ENCODE data around the gene BAIAP2. TPM values are rescaled to one million over a fixed set of nuclear protein-coding genes. Genes with fewer than 3 reads are reported as not detected.

The BAIAP2 gene
- total RNA-seq, 2 experiments from 2014 or later, result 7.7 to 10.0 TPM

DNA sequence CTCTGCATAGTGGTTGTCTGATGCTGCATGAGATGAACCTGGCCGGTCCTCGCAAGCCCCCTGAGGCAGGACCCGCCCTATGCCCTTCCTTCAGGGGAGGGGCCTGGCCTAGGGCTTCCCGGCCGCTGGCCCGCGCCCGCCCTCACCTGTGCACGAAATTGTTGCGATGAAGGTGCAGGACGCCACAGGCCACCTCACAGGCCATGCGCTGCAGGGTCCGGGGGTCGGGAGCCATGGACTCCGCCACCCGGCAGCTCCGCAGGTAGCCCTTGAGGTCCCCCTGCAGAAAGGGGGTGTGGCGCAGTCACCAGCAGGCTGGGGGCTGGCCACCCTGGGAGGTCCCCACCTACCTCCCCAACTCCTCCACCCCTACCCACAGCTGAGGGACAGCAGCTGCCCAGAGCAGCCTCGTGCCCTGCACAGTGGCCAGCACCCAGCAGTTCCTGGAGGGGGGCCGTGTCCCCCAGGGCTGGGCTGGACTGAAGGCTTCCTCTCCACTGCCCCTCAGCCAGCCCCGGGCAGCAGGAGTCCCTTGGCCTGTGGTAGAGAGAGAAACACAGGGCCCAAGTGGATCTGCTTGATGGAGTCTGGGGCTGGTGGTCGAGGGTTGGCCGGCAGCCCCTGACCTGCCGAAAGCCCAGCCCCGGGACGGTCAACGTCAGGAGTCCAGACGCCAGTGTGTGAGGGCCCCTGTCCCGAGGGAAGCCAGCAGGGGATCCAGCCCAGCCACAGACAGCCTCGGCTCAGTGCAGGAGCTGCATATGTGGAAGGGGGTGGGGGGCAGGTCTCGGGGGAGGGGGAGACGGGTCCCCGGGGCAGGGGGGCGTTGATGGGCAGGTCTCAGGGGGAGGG is 91.6 kb downstream of the BAIAP2 start:
- H3K36me3 Mint-ChIP-seq, result no peaks in the 10 kb centered on the region
- no peaks in the 10 kb centered on the region for H3K4me1 Mint-ChIP-seq
- no peaks in the 10 kb centered on the region for H3K27me3 Mint-ChIP-seq
- no peak for DNase-seq
- H3K9me3 Mint-ChIP-seq, result no peaks in the 10 kb centered on the region
- H3K4me3 Mint-ChIP-seq, result no peak overlapping the region
- no peak overlapping the region for H3K27ac Mint-ChIP-seq

DNA sequence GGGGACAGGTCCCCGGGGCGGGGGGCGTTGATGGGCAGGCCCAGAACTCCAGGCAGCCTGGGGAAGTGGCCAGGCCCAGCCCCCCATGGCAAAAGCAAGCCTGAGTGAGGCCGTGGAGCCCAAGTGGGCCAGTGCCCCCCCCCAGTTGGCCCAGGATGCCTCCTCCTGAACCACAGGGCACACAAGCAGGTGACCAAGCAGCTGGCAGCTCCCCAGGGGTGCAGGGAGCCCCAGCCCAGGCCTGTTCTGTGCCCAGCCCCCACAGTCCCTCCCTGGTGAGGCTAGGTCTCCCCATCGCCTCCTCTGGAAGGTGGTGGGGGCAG is 92.1 kb downstream of the BAIAP2 start:
- Mint-ChIP-seq H3K4me1 (no peaks in the 10 kb centered on the region), H3K36me3 (no peaks in the 10 kb centered on the region), H3K27ac (no peak overlapping the region), H3K27me3 (no peaks in the 10 kb centered on the region), H3K9me3 (no peaks in the 10 kb centered on the region), H3K4me3 (no peak overlapping the region)
- no peak for DNase-seq

DNA sequence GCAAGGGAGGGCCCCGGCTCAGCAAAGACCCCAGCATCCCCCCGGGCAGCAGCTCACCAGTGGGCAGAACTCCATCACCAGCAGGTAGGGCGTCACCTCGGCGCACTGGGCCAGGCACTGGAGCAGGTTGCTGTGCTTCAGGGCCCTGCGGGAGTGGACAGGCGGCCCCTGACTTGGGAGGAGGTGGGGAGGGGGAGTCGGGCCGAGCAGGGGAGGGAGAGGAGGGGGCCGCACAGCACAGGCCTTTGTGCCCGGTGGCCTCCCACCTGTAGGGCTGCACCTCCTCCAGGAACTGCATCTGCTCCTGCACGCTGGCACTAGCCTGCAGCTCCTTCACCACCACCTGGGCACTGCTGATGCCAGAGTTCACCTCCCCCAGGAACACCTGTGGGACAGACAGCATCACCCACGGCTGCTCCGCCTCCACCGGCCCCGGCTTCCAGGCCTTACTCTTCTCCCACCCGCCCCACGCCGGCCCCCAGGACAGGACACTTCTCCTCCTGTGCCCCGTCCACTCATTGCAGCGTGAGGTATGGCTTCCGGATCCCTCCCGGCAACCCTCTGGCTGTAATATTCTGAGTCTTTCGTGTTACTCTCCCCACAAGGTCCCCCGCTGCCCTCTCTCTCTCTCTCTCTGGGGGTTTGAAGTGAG is 92.7 kb downstream of the BAIAP2 start:
- Mint-ChIP-seq H3K27me3 (no peaks in the 10 kb centered on the region), H3K9me3 (no peaks in the 10 kb centered on the region), H3K36me3 (no peaks in the 10 kb centered on the region), H3K27ac (no peak overlapping the region), H3K4me3 (no peak overlapping the region), H3K4me1 (no peaks in the 10 kb centered on the region)
- DNase-seq, result no peak

DNA sequence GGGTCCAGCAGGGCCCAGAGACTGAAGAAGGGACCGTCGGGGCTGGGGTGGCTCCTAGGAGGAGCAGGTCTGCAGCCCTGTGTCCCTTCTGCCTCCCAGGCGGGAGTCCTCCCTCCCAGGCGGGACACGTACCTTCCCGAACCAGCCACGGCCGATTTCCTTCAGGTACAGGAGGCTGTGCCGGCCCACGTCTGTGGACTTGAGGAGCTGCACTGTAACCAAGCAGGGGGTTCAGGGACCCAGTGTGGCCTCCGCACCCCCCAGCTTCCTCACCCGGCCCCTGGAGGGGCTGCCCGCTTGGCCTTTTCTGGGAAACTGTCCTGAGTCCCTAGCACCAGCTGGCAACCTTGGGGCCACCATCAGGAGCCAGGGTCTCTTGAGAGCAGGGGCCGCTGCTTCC is 93.4 kb downstream of the BAIAP2 start:
- Mint-ChIP-seq H3K27ac (no peak overlapping the region), H3K4me3 (no peak overlapping the region), H3K27me3 (no peaks in the 10 kb centered on the region), H3K36me3 (no peaks in the 10 kb centered on the region), H3K4me1 (no peaks in the 10 kb centered on the region), H3K9me3 (no peaks in the 10 kb centered on the region)
- no peak for DNase-seq

DNA sequence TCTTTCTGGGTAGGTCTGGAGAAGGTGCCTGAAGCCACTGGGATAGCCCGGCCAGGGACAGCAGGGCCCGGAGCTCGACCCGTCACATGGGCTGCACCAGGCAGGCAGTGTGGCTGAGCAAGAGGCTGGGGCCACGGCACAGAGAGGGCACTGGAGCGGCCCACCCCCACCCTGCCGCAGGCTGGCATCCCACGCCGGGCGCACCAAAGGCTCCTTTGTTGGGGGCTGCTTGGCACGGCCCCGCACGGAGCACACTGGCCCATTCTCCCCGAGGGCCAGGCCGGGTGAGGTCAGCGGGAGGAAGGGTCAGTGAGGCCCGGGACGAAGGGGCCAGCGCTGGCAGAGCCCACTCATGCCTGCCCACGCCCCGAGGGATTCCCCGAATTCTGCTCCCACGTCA is 93.8 kb downstream of the BAIAP2 start:
- H3K4me3 Mint-ChIP-seq, result no peak overlapping the region
- DNase-seq, result no peak
- H3K4me1 Mint-ChIP-seq, result no peaks in the 10 kb centered on the region
- H3K27ac Mint-ChIP-seq, result no peak overlapping the region
- no peaks in the 10 kb centered on the region for H3K36me3 Mint-ChIP-seq
- H3K27me3 Mint-ChIP-seq, result no peaks in the 10 kb centered on the region
- no peaks in the 10 kb centered on the region for H3K9me3 Mint-ChIP-seq

DNA sequence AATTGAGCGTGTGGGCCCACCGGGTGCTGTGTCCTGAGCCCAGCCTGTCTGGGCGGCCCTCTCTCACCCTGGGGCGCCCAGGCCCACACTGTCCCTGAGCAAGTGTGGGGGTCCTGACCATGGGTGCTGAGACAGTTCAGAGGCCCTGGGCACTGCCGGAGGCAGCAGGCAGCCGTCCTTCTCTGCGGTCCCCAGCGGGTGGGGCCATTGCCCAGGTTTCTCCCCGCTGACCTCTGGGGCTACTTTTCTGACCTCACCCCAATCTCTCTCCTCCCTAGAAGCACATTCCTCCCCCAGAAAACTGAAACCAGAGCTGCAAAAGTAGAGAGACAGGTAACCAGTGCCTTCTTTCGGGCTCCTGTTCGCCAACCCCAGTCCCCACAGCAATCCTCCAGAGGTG is 94.3 kb downstream of the BAIAP2 start:
- H3K27ac Mint-ChIP-seq, result no peak overlapping the region
- no peak overlapping the region for H3K4me3 Mint-ChIP-seq
- DNase-seq, result no peak
- H3K9me3 Mint-ChIP-seq, result no peaks in the 10 kb centered on the region
- no peaks in the 10 kb centered on the region for H3K36me3 Mint-ChIP-seq
- H3K27me3 Mint-ChIP-seq, result no peaks in the 10 kb centered on the region
- no peaks in the 10 kb centered on the region for H3K4me1 Mint-ChIP-seq

DNA sequence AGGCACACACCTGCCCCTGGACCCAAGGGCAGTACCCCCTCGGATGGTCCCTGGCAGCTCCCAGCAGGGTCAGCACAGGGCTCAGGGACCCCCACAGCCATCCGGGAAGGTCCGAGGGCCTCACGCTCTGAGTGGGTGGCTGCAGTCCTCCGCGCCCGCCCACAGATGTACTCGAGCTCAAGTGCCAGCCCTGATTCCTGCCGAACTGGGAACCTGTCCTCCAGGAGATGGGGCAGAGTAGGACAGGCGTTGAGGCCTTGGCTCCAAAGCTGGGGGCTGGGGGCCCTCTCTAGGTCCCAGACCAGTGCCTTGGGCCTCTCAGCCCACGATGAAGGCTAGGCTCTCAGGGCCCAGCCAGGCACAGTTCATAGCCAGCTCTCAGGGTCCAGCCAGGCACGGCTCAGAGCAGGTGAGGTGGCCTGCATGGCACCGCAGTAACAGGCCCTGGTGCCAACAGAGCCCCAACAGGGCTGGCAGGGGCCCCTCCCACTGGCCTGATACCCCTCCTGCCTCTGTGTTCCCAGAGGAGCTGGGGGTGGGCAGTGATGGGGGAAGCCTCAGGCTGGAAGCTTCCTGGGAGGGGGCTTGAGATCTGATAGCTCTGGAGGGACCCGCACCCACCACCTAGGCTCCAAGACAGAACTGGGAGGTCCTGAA is 94.9 kb downstream of the BAIAP2 start:
- H3K4me1 Mint-ChIP-seq, result no peaks in the 10 kb centered on the region
- no peak overlapping the region for H3K27ac Mint-ChIP-seq
- DNase-seq, result no peak
- no peaks in the 10 kb centered on the region for H3K27me3 Mint-ChIP-seq
- H3K4me3 Mint-ChIP-seq, result no peak overlapping the region
- no peaks in the 10 kb centered on the region for H3K9me3 Mint-ChIP-seq
- no peaks in the 10 kb centered on the region for H3K36me3 Mint-ChIP-seq

DNA sequence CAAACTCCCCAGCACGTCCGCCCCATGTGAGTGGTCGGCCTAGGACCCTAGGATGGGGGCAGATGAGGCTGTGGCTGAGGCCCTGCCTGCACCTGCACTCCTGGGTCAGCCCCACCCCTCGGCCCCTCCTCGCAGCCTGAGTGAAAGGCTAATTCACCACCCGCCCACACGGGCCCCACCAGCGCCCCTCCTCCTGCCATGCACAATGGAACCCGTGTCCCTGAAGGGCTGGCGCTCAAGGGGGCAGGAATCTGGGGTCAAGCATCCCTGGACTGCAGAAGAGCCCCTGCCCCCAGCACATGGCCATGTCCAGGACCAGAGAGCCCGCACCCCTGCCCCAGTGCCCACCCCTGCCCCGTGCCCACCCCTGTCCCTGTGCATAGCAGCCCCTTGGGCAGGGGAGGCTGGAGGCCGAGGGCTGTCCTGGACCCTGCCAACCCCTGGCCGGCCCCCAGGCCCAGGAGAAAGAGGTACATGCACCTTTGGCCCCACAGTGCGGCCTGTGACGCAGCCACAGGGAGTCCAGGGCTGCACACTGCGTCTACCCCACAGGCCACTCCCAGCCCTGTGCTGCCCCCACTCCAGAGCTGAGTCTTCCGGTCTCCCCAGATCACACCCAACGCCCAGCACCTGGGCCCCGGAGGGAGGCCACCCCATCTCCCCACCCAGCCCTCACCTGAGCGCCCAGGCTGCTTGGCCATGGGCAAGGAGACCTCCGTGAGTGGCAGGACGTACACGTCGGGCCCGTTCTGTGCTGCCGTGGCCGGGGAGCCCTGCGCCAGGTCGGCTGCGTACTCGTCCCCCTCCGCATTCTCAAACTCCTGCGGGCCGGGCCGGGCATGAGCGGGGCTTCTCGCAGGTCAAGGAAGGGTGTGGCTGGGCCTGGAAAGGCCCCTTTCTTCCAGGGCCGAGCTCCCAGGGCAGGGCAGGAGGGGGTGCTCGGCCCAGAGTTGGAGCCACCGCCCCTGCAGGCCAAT is 95.7 kb downstream of the BAIAP2 start:
- H3K4me3 Mint-ChIP-seq, result no peak overlapping the region

DNA sequence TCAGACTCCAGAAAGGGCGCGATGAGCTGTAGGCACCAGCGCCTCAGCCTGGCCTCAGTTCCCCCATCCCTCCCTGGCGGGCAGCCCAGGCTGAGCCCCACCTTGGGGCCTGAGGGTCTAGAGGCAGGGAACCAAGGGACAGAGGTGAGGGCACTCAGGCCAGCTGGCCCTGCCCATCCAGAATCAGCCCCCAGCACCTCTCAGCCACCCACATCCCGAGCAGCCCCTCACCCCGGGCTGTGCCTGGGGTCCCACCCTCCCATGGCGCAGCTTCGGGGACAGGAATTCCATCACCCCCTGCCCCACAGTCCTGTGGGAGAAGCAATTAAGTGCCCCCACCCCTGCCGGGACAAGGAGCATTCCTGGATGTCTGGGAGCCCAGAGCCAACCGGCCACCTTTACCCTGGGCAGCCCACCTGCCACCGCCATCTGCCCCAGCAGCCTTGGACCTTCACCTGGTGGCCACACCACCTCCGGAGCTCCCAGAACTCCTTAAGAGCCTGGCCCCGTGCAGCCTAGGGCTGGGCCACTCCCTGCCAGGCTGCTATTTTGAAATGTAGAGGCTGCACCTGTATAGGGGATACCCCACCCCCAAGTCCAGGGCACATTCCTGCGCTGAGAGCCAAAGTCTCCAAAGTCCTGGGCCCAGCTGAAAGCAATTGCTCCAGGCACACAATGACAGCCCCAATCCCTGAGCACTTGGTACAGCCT is 96.7 kb downstream of the BAIAP2 start:
- Mint-ChIP-seq H3K27me3 (no peaks in the 10 kb centered on the region), H3K27ac (no peak overlapping the region), H3K4me3 (no peak overlapping the region), H3K4me1 (no peaks in the 10 kb centered on the region), H3K9me3 (no peaks in the 10 kb centered on the region), H3K36me3 (no peaks in the 10 kb centered on the region)
- DNase-seq, result no peak

More for the DNA sequence above, 95.7 kb downstream of the BAIAP2 start:
- Mint-ChIP-seq H3K4me1 (no peaks in the 10 kb centered on the region), H3K9me3 (no peaks in the 10 kb centered on the region), H3K27me3 (no peaks in the 10 kb centered on the region), H3K36me3 (no peaks in the 10 kb centered on the region), H3K27ac (no peak overlapping the region)
- DNase-seq, result no peak

DNA sequence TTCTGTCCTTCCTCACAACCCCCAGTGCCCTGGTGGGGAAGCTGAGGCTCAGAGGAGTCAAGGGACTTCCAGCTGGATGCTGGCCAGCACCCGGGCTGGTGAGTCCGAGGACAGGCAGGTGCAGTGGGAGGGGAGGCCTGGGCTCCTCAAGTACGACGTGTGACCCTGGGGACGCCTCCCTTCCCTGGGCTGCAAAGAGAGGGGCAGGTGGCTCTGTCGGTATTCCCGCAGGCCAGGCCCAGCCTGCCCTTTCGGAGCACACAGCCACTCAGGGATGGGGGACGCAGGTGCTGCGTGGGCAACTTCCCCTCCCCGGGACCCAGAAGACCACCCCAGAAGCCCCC is 97.2 kb downstream of the BAIAP2 start:
- no peaks in the 10 kb centered on the region for H3K9me3 Mint-ChIP-seq
- H3K4me3 Mint-ChIP-seq, result no peak overlapping the region
- H3K27ac Mint-ChIP-seq, result no peak overlapping the region
- no peaks in the 10 kb centered on the region for H3K36me3 Mint-ChIP-seq
- no peak for DNase-seq
- no peaks in the 10 kb centered on the region for H3K27me3 Mint-ChIP-seq
- H3K4me1 Mint-ChIP-seq, result no peaks in the 10 kb centered on the region

DNA sequence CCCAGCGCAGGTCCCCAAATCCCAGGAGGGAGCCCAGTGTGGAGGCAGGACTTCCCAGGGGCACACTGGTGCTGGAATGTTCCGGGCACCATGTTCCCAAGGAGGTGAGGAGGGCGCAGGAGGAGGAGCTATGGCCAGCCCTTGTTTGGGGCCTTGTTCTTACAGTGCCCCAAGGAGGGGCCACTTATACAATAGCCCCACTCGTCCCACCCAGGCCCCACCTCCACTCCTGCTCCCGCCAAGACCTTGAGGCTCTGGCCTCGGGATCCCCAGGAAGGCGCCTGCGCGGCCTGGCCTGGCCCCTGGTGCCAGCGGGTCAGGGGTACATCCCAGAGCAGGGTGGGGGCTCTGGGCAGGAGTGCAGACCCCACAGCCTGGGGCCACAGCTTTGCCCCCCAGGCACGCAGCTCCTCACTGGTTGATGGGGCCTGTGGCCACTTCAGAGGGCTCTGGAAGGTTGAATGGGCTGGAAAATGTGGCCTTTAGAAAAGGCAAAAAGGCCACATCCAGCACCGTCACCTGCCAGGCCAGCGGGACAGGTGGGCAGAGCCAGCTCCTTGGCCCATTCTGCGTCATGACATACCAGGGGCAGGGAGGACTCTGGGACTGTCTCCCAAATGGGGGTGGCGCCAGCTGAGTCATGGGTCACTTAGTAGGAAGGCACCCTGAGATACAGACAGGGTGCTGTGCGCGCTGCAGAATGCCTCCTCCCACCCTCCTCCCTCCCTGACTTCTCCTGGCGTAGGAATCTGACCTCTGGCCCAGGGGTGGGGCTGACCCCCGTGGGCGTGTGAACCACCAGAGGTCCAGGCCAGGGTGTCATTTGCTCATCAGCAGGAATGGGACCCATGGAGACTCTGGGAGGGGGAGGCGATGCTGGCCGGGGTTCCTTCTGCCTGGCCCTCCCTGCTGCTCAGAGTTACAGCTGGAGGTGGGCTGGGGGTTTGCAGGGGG is 98.1 kb downstream of the BAIAP2 start:
- H3K36me3 Mint-ChIP-seq, result no peaks in the 10 kb centered on the region
- no peak overlapping the region for H3K27ac Mint-ChIP-seq
- DNase-seq, result no peak
- H3K4me1 Mint-ChIP-seq, result no peaks in the 10 kb centered on the region
- H3K4me3 Mint-ChIP-seq, result no peak overlapping the region
- peaks cover 4% of the 10 kb centered on the region for H3K9me3 Mint-ChIP-seq
- H3K27me3 Mint-ChIP-seq, result no peaks in the 10 kb centered on the region

DNA sequence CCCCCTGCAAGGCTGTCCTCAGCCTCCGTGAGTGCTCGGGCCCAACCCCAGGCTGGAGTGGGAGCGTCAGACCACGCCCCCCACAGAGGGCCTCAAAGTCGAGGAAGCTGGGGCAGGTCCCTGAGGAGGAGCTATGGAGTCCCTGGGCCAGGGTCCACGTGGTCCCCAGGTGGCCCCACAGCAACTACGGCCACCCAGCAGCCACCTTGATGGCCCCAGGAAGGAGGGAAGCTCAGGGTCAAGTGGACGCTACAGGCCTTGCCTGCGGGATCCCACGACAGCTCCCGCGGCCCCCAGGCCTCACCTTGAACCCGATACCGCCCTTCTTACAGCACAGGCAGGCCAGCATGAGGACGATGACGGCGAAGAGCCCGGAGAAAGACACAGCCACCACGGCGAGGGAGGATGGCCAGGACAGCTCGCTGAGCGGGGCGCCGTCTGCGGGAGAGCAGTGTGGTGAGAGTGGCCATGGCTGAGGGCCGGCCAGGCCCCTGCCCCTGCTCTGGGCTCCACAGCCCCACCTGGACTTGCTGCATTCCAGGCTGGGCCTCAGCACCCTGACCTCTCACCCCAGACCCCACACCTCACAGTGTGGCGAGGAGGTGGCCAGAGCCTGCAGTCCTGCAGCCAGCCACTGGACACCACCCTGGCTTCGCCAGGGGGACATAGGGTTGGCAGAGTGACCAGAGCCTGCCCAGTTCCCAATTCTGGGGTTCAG is 99.3 kb downstream of the BAIAP2 start:
- peaks cover 11% of the 10 kb centered on the region for H3K9me3 Mint-ChIP-seq
- no peaks in the 10 kb centered on the region for H3K27me3 Mint-ChIP-seq
- H3K36me3 Mint-ChIP-seq, result no peaks in the 10 kb centered on the region
- no peak overlapping the region for H3K27ac Mint-ChIP-seq
- DNase-seq, result no peak
- H3K4me3 Mint-ChIP-seq, result no peak overlapping the region
- H3K4me1 Mint-ChIP-seq, result no peaks in the 10 kb centered on the region

All from activated naive CD8-positive, alpha-beta T cell treated with anti-CD3 and anti-CD28 coated beads for 36 hours (primary cell).